ENCODE measurements around the gene TSPAN18. TPM values are rescaled to one million over a fixed set of nuclear protein-coding genes. Genes with fewer than 3 reads are reported as not detected.

The TSPAN18 gene
- total RNA-seq, 1 donor from 2014 or later = 25.7 TPM

DNA sequence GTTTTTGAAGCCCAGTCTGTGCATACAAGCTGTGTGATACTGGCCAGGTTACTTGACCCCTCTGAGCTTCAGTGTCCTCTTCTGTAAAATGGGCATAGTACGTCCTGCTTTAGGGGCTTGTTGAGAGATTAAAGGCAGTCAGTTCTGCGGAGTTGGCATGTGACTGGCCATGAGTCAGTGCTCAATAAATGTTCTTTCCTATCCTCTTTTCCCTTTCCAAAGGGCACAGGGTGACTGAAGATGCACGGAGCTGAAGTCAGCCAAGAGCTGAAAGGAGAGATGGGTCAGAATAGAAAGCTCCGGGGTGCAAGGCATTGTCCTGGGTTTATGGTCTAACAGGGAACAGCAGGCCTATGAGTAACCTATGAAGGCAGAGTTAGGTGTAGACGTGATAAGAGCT is 175.0 kb downstream of the TSPAN18 start:
- TF ChIP-seq, protein P1, sequence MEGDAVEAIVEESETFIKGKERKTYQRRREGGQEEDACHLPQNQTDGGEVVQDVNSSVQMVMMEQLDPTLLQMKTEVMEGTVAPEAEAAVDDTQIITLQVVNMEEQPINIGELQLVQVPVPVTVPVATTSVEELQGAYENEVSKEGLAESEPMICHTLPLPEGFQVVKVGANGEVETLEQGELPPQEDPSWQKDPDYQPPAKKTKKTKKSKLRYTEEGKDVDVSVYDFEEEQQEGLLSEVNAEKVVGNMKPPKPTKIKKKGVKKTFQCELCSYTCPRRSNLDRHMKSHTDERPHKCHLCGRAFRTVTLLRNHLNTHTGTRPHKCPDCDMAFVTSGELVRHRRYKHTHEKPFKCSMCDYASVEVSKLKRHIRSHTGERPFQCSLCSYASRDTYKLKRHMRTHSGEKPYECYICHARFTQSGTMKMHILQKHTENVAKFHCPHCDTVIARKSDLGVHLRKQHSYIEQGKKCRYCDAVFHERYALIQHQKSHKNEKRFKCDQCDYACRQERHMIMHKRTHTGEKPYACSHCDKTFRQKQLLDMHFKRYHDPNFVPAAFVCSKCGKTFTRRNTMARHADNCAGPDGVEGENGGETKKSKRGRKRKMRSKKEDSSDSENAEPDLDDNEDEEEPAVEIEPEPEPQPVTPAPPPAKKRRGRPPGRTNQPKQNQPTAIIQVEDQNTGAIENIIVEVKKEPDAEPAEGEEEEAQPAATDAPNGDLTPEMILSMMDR (IDR thresholded peaks at IDR 0.05; ENCODE audit: unreplicated experiment) = no peak
- Mint-ChIP-seq H3K36me3 (ENCODE audit: insufficient read depth) (peaks cover 4% of the 10 kb centered on the region), H3K27ac (no peak overlapping the region), H3K4me1 (ENCODE audit: low read depth) (no peaks in the 10 kb centered on the region), H3K4me3 (ENCODE audit: low read depth) (no peak overlapping the region), H3K9me3 (ENCODE audit: low read depth) (no peaks in the 10 kb centered on the region), H3K27me3 (no peaks in the 10 kb centered on the region)
- DNase-seq (ENCODE audit: low spot score, unreplicated experiment) = no peak

DNA sequence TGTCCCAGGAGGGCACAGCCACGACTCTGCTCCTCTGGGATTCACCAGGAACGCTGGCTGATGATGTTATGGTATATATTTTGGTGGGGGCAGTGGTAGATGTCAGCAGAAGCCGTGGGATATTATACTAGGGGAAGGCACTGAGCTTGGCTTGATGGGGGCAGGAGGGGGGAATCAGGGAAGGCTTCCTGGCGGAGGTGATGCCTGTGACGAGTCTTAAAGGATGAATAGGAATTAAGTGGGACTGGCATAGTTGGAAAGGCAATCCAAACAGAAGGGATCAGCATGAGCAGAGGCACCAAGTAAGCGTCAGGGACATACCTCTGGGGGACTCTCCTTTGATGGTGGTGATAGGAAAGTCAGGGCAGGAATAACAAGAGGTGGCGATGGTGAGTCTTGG is 176.3 kb downstream of the TSPAN18 start:
- no peaks in the 10 kb centered on the region for H3K4me1 Mint-ChIP-seq (ENCODE audit: low read depth)
- H3K36me3 Mint-ChIP-seq (ENCODE audit: insufficient read depth) = peaks cover 4% of the 10 kb centered on the region
- H3K27me3 Mint-ChIP-seq = no peaks in the 10 kb centered on the region
- DNase-seq (ENCODE audit: low spot score, unreplicated experiment) = no peak
- no peaks in the 10 kb centered on the region for H3K9me3 Mint-ChIP-seq (ENCODE audit: low read depth)
- no peak overlapping the region for H3K4me3 Mint-ChIP-seq (ENCODE audit: low read depth)
- TF ChIP-seq, protein P1 (IDR thresholded peaks at IDR 0.05; ENCODE audit: unreplicated experiment) = no peak
- H3K27ac Mint-ChIP-seq = no peak overlapping the region

DNA sequence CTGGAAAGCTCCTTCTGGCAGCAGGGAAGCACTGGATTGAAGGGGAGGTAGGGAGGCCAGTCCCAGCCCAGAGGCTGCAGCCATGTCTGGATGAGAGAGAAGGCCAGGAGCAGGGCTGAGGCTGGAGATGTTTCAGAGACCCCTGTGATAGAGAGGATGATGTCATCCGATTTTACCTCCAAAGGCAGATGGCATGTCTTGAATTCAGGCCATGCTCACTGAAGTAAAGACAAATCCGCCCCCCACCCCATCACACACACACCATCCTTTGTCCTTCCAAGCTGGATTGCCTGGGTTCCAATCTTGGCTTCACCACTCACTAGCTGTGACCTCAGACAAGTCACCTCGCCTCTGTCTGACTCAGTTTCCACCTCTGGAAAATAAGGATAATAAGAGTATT is 176.8 kb downstream of the TSPAN18 start:
- H3K4me3 Mint-ChIP-seq (ENCODE audit: low read depth) = no peak overlapping the region
- H3K27ac Mint-ChIP-seq = no peak overlapping the region
- no peaks in the 10 kb centered on the region for H3K4me1 Mint-ChIP-seq (ENCODE audit: low read depth)

DNA sequence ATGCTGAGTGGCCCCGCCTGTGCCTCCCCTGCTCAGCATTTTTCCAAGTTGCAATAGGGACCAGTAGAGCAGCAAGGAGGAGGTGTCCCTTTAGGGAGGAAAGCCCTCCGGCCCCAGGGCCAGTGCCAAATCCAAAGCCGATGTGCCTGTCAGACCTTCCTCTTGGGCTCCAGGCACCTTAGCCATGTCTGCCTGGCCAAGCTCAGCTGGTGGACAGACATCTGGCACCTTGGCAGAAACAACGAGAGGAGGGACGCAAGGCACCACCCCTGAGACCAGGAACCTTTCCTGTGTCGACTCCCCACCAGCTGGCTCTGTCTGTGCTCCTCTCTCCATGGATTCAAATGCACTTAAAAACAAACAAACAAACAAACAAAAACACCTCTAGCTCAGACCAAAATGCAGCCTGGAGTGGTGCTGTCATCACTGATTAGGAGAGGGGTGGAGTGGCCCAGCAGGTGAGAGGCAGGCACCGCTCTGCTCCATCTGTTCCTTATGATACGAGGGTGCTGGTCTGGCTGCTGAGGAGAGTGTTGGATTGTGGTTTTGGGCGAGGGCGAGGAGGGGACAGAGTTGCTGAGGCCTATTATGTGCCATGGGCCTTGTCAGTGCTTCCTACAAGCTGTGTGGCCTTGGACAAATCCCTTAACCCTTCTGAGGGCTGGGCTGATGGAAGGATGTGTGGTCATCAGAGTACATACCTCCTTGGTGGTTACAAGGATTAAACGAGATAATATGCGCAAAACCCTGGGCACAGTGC is 177.7 kb downstream of the TSPAN18 start:
- no peaks in the 10 kb centered on the region for H3K27me3 Mint-ChIP-seq
- H3K36me3 Mint-ChIP-seq (ENCODE audit: insufficient read depth) = no peaks in the 10 kb centered on the region
- no peak for DNase-seq (ENCODE audit: low spot score, unreplicated experiment)
- no peak overlapping the region for H3K4me3 Mint-ChIP-seq (ENCODE audit: low read depth)
- no peaks in the 10 kb centered on the region for H3K9me3 Mint-ChIP-seq (ENCODE audit: low read depth)
- H3K4me1 Mint-ChIP-seq (ENCODE audit: low read depth) = no peaks in the 10 kb centered on the region
- no peak overlapping the region for H3K27ac Mint-ChIP-seq
- TF ChIP-seq, protein P1 (IDR thresholded peaks at IDR 0.05; ENCODE audit: unreplicated experiment) = no peak

More for the DNA sequence above, 176.8 kb downstream of the TSPAN18 start:
- H3K9me3 Mint-ChIP-seq (ENCODE audit: low read depth) = no peaks in the 10 kb centered on the region
- DNase-seq (ENCODE audit: low spot score, unreplicated experiment) = no peak
- H3K27me3 Mint-ChIP-seq = no peaks in the 10 kb centered on the region
- peaks cover 4% of the 10 kb centered on the region for H3K36me3 Mint-ChIP-seq (ENCODE audit: insufficient read depth)
- TF ChIP-seq, protein P1 (IDR thresholded peaks at IDR 0.05; ENCODE audit: unreplicated experiment) = no peak

DNA sequence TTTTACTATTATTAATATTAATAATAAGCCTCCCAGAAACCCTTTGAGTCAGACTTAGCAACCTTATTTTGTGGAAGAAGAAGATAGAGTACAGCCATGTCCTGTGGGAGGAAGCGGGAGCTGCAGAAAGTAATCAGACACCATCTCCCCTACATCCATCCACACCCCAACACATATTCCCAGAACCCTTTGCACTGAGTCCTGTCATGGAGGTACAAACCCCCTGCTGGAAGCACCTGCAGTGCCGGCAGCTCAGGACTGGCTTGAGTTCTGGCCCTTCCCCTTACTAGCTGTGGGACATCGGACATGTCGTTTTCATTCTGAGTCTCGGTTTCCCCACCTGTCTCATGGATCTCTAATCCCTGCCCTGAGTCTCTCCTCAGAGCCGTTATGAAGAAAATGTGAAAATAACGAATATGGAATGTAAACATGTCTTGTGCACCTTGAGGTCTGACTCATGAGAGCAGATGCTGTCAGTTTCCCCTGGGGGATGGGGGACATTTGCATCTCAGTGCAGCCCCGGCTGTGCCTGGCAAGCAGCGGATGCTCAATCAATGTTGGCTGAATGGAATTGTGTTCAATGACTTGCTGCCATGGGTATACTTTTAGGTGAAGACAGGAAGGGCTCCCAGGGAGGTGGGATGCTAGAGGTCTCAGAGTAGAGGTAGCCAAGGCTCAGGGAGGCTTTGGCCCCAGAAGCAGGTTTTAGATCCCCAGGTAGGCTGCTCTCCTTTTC is 178.5 kb downstream of the TSPAN18 start:
- DNase-seq (ENCODE audit: low spot score, unreplicated experiment) = no peak
- Mint-ChIP-seq H3K27me3 (no peaks in the 10 kb centered on the region), H3K4me1 (ENCODE audit: low read depth) (no peaks in the 10 kb centered on the region), H3K36me3 (ENCODE audit: insufficient read depth) (no peaks in the 10 kb centered on the region), H3K9me3 (ENCODE audit: low read depth) (no peaks in the 10 kb centered on the region), H3K27ac (no peak overlapping the region), H3K4me3 (ENCODE audit: low read depth) (no peak overlapping the region)
- TF ChIP-seq, protein P1 (IDR thresholded peaks at IDR 0.05; ENCODE audit: unreplicated experiment) = no peak
